K562 (cell line): ENCODE results near the gene KCNJ5. TPM values are rescaled to one million over a fixed set of nuclear protein-coding genes. Genes with fewer than 3 reads are reported as not detected.
A peak's percentile ranks its signal among the peaks of the same experiment; 100 is the strongest.

Source experiments
- IFI16 ChIP-seq: fragments of 250-450 bp; sonication (Bioruptor Pico); IDR thresholded peaks from 2 replicates; pipeline ENCODE4 v2.1.2; 2022; ENCODE audit warnings: mild to moderate bottlenecking, inconsistent platforms
- MEF2D ChIP-seq: conservative IDR thresholded peaks from 2 replicates; pipeline ENCODE4 v1.6.1; 2016; ENCODE audit warnings: low read depth, missing genetic modification characterization, missing compliant biosample characterization
- RAD21 ChIP-seq, 2 experiments: fragments of 250-450 bp in 1 of 2; fragments of 450-650 bp in 1 of 2; sonication (Bioruptor Pico) in 1 of 2; formaldehyde crosslinking in 1 of 2; IDR thresholded peaks in 1 of 2; conservative IDR thresholded peaks in 1 of 2; 2 replicates each; pipeline versions ENCODE4 v1.4.0 to v1.8.0; 2020 to 2022; ENCODE audit warnings: mild to moderate bottlenecking in 2 of 2, moderate library complexity in 1 of 2
- RNF2 ChIP-seq: sonication (generic); IDR thresholded peaks from 2 replicates; pipeline ENCODE4 v1.6.1; 2016
- SMC3 ChIP-seq: conservative IDR thresholded peaks from 2 replicates; pipeline ENCODE4 v1.6.1; 2011; ENCODE audit warnings: low read depth, low read length, improper control_type of control experiment; ENCODE audit not compliant: insufficient read depth
- TAF7 ChIP-seq: fragments of 450-650 bp; IDR thresholded peaks from 2 replicates; pipeline ENCODE4 v1.6.1; 2016; ENCODE audit warnings: missing genetic modification characterization, missing compliant biosample characterization
- ZNF263 ChIP-seq: sonication (generic); formaldehyde crosslinking; IDR thresholded peaks from 2 replicates; pipeline ENCODE4 v1.8.0; 2022; ENCODE audit warnings: mild to moderate bottlenecking, missing genetic modification reagents, borderline replicate concordance
- ZNF75A ChIP-seq: fragments of 450-650 bp; formaldehyde crosslinking; IDR thresholded peaks from 2 replicates; pipeline ENCODE4 v1.4.0; 2020; ENCODE audit warnings: mild to moderate bottlenecking
- polyA plus RNA-seq, 8 experiments: library from polyadenylated mRNA; depleted of rRNA in 4 of 8; stranded (reverse) in 5 of 8; unstranded in 3 of 8; fragments of >200 nt; fragmentation: Nextera tagmentation in 2 of 8; fragmentation: Illumina TruSeq in 1 of 8; extraction: Ambion mirVana in 2 of 8; extraction: Trizol in 1 of 8; gene quantifications; 2 replicates each; pipeline versions ENCODE4 v1.2.1 to v1.2.3, GENCODE V29; 2011 to 2014; ENCODE audit warnings: inconsistent platforms in 1 of 8, missing spikeins in 1 of 8
- total RNA-seq, 7 experiments: library from RNA; depleted of rRNA in 6 of 7; stranded (reverse); fragments of >200 nt in 6 of 7; fragmentation: Illumina TruSeq in 2 of 7; extraction: Trizol in 2 of 7; gene quantifications; 2 replicates each; pipeline versions ENCODE4 v1.2.1 to v1.2.3, GENCODE V29; 2011 to 2021; ENCODE audit warnings: low replicate concordance in 1 of 7
- TF ChIP-seq, protein P1 (sequence below), 2 experiments: fragments of 450-650 bp; formaldehyde crosslinking in 1 of 2; IDR thresholded peaks; 2 replicates each; pipeline versions ENCODE4 v1.4.0 to v1.6.1; 2014 to 2020; ENCODE audit warnings: mild to moderate bottlenecking in 2 of 2, borderline replicate concordance in 1 of 2, low read depth in 1 of 2
- TF ChIP-seq, protein P2 (sequence below), 3 experiments: IDR thresholded peaks in 2 of 3; conservative IDR thresholded peaks in 1 of 3; 2 replicates each; pipeline ENCODE4 v1.5.1; 2011 to 2012; ENCODE audit warnings: low read length in 3 of 3, mild to moderate bottlenecking in 3 of 3, control low read depth in 2 of 3, improper control_type of control experiment in 1 of 3, inconsistent platforms in 1 of 3, low read depth in 1 of 3, mixed read lengths in 1 of 3, moderate library complexity in 1 of 3; ENCODE audit not compliant: insufficient read depth in 2 of 3
- TF ChIP-seq, protein P3 (sequence below): IDR thresholded peaks from 3 replicates; pipeline ENCODE4 v1.6.1; 2011; ENCODE audit warnings: borderline replicate concordance, mild to moderate bottlenecking; ENCODE audit not compliant: insufficient read length, insufficient read depth
- TF ChIP-seq, protein P4 (sequence below): IDR thresholded peaks from 2 replicates; pipeline ENCODE4 v1.6.1; 2011; ENCODE audit warnings: borderline replicate concordance, low read depth, mild to moderate bottlenecking, moderate library complexity, low read length; ENCODE audit not compliant: insufficient read depth, poor library complexity, severe bottlenecking

The KCNJ5 gene
- total and polyA plus RNA-seq, 9 of the 15 experiments (the other 6 are each of a cell fraction or from before 2014, with no cell fraction given), result 0.04 TPM; not detected in 8

DNA sequence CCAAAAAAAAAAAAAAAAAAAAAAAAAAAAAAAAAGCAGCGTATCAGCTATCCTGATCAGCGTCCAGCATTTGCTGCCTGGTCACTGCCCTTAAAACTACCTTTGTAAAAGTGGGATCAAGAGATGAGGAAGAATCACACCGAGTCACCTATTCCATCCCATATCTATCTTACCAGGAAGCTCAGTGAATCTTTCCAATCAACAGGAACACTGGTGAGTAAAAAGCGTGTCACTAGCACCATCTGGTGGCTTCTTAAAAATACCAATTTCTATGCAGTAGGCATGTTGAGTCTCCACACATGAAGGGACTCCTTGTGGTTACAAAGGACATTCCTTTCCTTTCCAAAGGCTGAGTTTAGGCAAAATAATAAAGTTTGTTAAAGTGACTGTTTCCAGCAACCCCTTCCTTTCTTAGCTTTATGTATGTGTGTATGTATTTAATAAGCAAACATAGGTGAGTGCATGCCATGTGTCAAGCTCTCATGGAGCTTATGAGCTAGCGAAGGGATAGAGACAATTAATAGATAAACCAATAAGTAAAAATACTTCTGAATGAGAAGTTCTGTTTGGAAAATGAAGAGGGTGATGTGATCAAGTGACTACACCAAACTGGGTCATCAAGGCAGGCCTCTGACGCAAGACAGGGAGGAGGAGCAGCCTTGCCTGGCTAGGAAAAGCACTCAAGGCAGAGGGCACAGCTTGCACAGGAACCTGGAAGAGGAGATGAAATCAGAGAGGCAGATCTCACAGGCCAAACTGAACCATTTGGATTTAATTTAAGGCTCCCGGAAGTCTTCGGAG, 65.4 kb downstream of the KCNJ5 start (continued):
- TF ChIP-seq, protein P1, sequence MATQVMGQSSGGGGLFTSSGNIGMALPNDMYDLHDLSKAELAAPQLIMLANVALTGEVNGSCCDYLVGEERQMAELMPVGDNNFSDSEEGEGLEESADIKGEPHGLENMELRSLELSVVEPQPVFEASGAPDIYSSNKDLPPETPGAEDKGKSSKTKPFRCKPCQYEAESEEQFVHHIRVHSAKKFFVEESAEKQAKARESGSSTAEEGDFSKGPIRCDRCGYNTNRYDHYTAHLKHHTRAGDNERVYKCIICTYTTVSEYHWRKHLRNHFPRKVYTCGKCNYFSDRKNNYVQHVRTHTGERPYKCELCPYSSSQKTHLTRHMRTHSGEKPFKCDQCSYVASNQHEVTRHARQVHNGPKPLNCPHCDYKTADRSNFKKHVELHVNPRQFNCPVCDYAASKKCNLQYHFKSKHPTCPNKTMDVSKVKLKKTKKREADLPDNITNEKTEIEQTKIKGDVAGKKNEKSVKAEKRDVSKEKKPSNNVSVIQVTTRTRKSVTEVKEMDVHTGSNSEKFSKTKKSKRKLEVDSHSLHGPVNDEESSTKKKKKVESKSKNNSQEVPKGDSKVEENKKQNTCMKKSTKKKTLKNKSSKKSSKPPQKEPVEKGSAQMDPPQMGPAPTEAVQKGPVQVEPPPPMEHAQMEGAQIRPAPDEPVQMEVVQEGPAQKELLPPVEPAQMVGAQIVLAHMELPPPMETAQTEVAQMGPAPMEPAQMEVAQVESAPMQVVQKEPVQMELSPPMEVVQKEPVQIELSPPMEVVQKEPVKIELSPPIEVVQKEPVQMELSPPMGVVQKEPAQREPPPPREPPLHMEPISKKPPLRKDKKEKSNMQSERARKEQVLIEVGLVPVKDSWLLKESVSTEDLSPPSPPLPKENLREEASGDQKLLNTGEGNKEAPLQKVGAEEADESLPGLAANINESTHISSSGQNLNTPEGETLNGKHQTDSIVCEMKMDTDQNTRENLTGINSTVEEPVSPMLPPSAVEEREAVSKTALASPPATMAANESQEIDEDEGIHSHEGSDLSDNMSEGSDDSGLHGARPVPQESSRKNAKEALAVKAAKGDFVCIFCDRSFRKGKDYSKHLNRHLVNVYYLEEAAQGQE (IDR thresholded peaks at IDR 0.05; ENCODE audit: borderline replicate concordance), result peak; percentile 61; the same call in 1 of the 2 replicates
- TF ChIP-seq, protein P1 (CRISPR knock-in tag; IDR thresholded peaks at IDR 0.05; ENCODE audit: low read depth), result no peak
- TF ChIP-seq RNF2 (no peak), SMC3 (peak; percentile 62), ZNF263 (CRISPR knock-in tag) (no peak), TAF7 (tag) (no peak), IFI16 (CRISPR knock-in tag) (no peak), MEF2D (no peak), RAD21 (CRISPR knock-in tag; conservative IDR thresholded peaks at IDR 0.05 in 1 of 2, IDR thresholded peaks at IDR 0.05 in 1 of 2) (peak; percentile 76 to 83), ZNF75A (CRISPR knock-in tag) (no peak)
- TF ChIP-seq, protein P2, sequence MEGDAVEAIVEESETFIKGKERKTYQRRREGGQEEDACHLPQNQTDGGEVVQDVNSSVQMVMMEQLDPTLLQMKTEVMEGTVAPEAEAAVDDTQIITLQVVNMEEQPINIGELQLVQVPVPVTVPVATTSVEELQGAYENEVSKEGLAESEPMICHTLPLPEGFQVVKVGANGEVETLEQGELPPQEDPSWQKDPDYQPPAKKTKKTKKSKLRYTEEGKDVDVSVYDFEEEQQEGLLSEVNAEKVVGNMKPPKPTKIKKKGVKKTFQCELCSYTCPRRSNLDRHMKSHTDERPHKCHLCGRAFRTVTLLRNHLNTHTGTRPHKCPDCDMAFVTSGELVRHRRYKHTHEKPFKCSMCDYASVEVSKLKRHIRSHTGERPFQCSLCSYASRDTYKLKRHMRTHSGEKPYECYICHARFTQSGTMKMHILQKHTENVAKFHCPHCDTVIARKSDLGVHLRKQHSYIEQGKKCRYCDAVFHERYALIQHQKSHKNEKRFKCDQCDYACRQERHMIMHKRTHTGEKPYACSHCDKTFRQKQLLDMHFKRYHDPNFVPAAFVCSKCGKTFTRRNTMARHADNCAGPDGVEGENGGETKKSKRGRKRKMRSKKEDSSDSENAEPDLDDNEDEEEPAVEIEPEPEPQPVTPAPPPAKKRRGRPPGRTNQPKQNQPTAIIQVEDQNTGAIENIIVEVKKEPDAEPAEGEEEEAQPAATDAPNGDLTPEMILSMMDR (IDR thresholded peaks at IDR 0.05 in 2 of 3, conservative IDR thresholded peaks at IDR 0.05 in 1 of 3; ENCODE audit: insufficient read depth in 2 of 3, low read depth in 1 of 3, low read length in 3 of 3), result peak; percentile 62 to 76 (median 63); a peak in 5 of 6 replicates
- TF ChIP-seq, protein P3, sequence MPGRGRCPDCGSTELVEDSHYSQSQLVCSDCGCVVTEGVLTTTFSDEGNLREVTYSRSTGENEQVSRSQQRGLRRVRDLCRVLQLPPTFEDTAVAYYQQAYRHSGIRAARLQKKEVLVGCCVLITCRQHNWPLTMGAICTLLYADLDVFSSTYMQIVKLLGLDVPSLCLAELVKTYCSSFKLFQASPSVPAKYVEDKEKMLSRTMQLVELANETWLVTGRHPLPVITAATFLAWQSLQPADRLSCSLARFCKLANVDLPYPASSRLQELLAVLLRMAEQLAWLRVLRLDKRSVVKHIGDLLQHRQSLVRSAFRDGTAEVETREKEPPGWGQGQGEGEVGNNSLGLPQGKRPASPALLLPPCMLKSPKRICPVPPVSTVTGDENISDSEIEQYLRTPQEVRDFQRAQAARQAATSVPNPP, result no peak
- TF ChIP-seq, protein P4, sequence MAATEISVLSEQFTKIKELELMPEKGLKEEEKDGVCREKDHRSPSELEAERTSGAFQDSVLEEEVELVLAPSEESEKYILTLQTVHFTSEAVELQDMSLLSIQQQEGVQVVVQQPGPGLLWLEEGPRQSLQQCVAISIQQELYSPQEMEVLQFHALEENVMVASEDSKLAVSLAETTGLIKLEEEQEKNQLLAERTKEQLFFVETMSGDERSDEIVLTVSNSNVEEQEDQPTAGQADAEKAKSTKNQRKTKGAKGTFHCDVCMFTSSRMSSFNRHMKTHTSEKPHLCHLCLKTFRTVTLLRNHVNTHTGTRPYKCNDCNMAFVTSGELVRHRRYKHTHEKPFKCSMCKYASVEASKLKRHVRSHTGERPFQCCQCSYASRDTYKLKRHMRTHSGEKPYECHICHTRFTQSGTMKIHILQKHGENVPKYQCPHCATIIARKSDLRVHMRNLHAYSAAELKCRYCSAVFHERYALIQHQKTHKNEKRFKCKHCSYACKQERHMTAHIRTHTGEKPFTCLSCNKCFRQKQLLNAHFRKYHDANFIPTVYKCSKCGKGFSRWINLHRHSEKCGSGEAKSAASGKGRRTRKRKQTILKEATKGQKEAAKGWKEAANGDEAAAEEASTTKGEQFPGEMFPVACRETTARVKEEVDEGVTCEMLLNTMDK, result no peak
